ENCODE measurements around the gene TMEM79. TPM values are rescaled to one million over a fixed set of nuclear protein-coding genes. Genes with fewer than 3 reads are reported as not detected.

Gene TMEM79
- total RNA-seq, 1 experiment from 2014 or later: 2.6 TPM

- no peaks in the 10 kb centered on the region for H3K27me3 ChIP-seq
- H3K4me1 ChIP-seq: no peaks in the 10 kb centered on the region
- peak; percentile 41 to 45 for DNase-seq
- no peak overlapping the region for H3K27ac ChIP-seq
- H3K36me3 ChIP-seq: peaks cover 44% of the 10 kb centered on the region
- H3K9me3 ChIP-seq (replicated peaks): no peaks in the 10 kb centered on the region
- no peak overlapping the region for H3K4me3 ChIP-seq
Observed at GRCh38 chr1:156251527-156251926, 32.6 kb upstream of the TMEM79 start.

GRCh38 chr1:156253634-156254033 is 30.5 kb upstream of the TMEM79 start:
- H3K4me1 ChIP-seq: no peaks in the 10 kb centered on the region
- H3K9me3 ChIP-seq (replicated peaks): no peaks in the 10 kb centered on the region
- no peaks in the 10 kb centered on the region for H3K27me3 ChIP-seq
- no peak overlapping the region for H3K27ac ChIP-seq
- H3K4me3 ChIP-seq: no peak overlapping the region
- H3K36me3 ChIP-seq: peaks cover 55% of the 10 kb centered on the region
- no peak for DNase-seq

GRCh38 chr1:156257711-156258110 is 26.4 kb upstream of the TMEM79 start:
- Histone ChIP-seq H3K9me3 (replicated peaks) (no peaks in the 10 kb centered on the region), H3K4me3 (no peak overlapping the region), H3K27ac (no peak overlapping the region), H3K27me3 (no peaks in the 10 kb centered on the region), H3K36me3 (peaks cover 66% of the 10 kb centered on the region), H3K4me1 (peaks cover 13% of the 10 kb centered on the region)
- DNase-seq: no peak

- Histone ChIP-seq H3K4me3 (no peak overlapping the region), H3K36me3 (peaks cover 70% of the 10 kb centered on the region), H3K4me1 (peaks cover 13% of the 10 kb centered on the region), H3K27ac (no peak overlapping the region), H3K9me3 (replicated peaks) (no peaks in the 10 kb centered on the region), H3K27me3 (no peaks in the 10 kb centered on the region)
- DNase-seq: no peak
Observed at GRCh38 chr1:156258859-156259258, 25.3 kb upstream of the TMEM79 start.

GRCh38 chr1:156259805-156260204 is 24.3 kb upstream of the TMEM79 start:
- Histone ChIP-seq H3K4me1 (peaks cover 13% of the 10 kb centered on the region), H3K4me3 (no peak overlapping the region), H3K27ac (no peak overlapping the region), H3K36me3 (peaks cover 71% of the 10 kb centered on the region), H3K27me3 (no peaks in the 10 kb centered on the region), H3K9me3 (replicated peaks) (no peaks in the 10 kb centered on the region)
- DNase-seq: no peak

GRCh38 chr1:156260896-156261295 is 23.2 kb upstream of the TMEM79 start:
- DNase-seq: peak; percentile 88 to 94
- Histone ChIP-seq H3K4me3 (no peak overlapping the region), H3K9me3 (replicated peaks) (no peaks in the 10 kb centered on the region), H3K36me3 (peaks cover 72% of the 10 kb centered on the region), H3K4me1 (peaks cover 13% of the 10 kb centered on the region), H3K27me3 (no peaks in the 10 kb centered on the region), H3K27ac (peak overlapping the region; percentile 43; the same call in 1 of the 2 replicates)

GRCh38 chr1:156262461-156263287 is 21.5 kb upstream of the TMEM79 start:
- H3K4me1 ChIP-seq: peaks cover 13% of the 10 kb centered on the region
- no peak overlapping the region for H3K27ac ChIP-seq
- DNase-seq: no peak
- peaks cover 84% of the 10 kb centered on the region for H3K36me3 ChIP-seq
- no peak overlapping the region for H3K4me3 ChIP-seq
- H3K9me3 ChIP-seq (replicated peaks): no peaks in the 10 kb centered on the region
- no peaks in the 10 kb centered on the region for H3K27me3 ChIP-seq

GRCh38 chr1:156263288-156263655 is 20.9 kb upstream of the TMEM79 start:
- H3K36me3 ChIP-seq: peaks cover 84% of the 10 kb centered on the region
- peaks cover 13% of the 10 kb centered on the region for H3K4me1 ChIP-seq
- H3K27me3 ChIP-seq: no peaks in the 10 kb centered on the region
- no peaks in the 10 kb centered on the region for H3K9me3 ChIP-seq (replicated peaks)
- no peak for DNase-seq
- H3K4me3 ChIP-seq: no peak overlapping the region
- H3K27ac ChIP-seq: no peak overlapping the region

GRCh38 chr1:156266051-156266450 is 18.1 kb upstream of the TMEM79 start:
- no peak overlapping the region for H3K4me3 ChIP-seq
- no peak for DNase-seq
- no peaks in the 10 kb centered on the region for H3K27me3 ChIP-seq
- peaks cover 76% of the 10 kb centered on the region for H3K36me3 ChIP-seq
- H3K4me1 ChIP-seq: peaks cover 5% of the 10 kb centered on the region; the same call in 1 of the 2 replicates
- H3K9me3 ChIP-seq (replicated peaks): no peaks in the 10 kb centered on the region
- no peak overlapping the region for H3K27ac ChIP-seq

GRCh38 chr1:156268336-156268735 is 15.8 kb upstream of the TMEM79 start:
- DNase-seq: no peak
- Histone ChIP-seq H3K9me3 (replicated peaks) (no peaks in the 10 kb centered on the region), H3K4me1 (no peaks in the 10 kb centered on the region), H3K36me3 (peaks cover 81% of the 10 kb centered on the region), H3K27ac (no peak overlapping the region), H3K27me3 (no peaks in the 10 kb centered on the region), H3K4me3 (no peak overlapping the region)

- Histone ChIP-seq H3K27ac (no peak overlapping the region), H3K4me3 (no peak overlapping the region), H3K4me1 (no peaks in the 10 kb centered on the region), H3K27me3 (no peaks in the 10 kb centered on the region), H3K9me3 (replicated peaks) (no peaks in the 10 kb centered on the region), H3K36me3 (peaks cover 79% of the 10 kb centered on the region)
- DNase-seq: no peak
Observed at GRCh38 chr1:156270314-156270713, 13.8 kb upstream of the TMEM79 start.

- H3K36me3 ChIP-seq: peaks cover 60% of the 10 kb centered on the region
- DNase-seq: no peak
- H3K27me3 ChIP-seq: no peaks in the 10 kb centered on the region
- no peaks in the 10 kb centered on the region for H3K9me3 ChIP-seq (replicated peaks)
- H3K27ac ChIP-seq: no peak overlapping the region
- H3K4me1 ChIP-seq: peaks cover 7% of the 10 kb centered on the region
- no peak overlapping the region for H3K4me3 ChIP-seq
Observed at GRCh38 chr1:156276532-156276931, 7.6 kb upstream of the TMEM79 start.

- DNase-seq: no peak
Observed at GRCh38 chr1:156276966-156277381, 7.2 kb upstream of the TMEM79 start.

GRCh38 chr1:156279837-156280236 is 4.3 kb upstream of the TMEM79 start:
- no peaks in the 10 kb centered on the region for H3K9me3 ChIP-seq (replicated peaks)
- no peaks in the 10 kb centered on the region for H3K27me3 ChIP-seq
- H3K4me1 ChIP-seq: peaks cover 9% of the 10 kb centered on the region
- no peak for DNase-seq
- no peak overlapping the region for H3K4me3 ChIP-seq
- H3K36me3 ChIP-seq: peaks cover 33% of the 10 kb centered on the region
- H3K27ac ChIP-seq: no peak overlapping the region

More at GRCh38 chr1:156276966-156277381, 7.2 kb upstream of the TMEM79 start:
- Histone ChIP-seq H3K4me1 (peaks cover 9% of the 10 kb centered on the region), H3K4me3 (no peak overlapping the region), H3K27ac (no peak overlapping the region), H3K9me3 (replicated peaks) (no peaks in the 10 kb centered on the region), H3K27me3 (no peaks in the 10 kb centered on the region), H3K36me3 (peaks cover 56% of the 10 kb centered on the region)

- H3K27me3 ChIP-seq: no peaks in the 10 kb centered on the region
- peaks cover 22% of the 10 kb centered on the region for H3K36me3 ChIP-seq
- H3K27ac ChIP-seq: no peak overlapping the region; the same call in 1 of the 2 replicates
- peak; percentile 22 to 33 for DNase-seq
- peaks cover 9% of the 10 kb centered on the region for H3K4me1 ChIP-seq
- peak overlapping the region; percentile 91 for H3K4me3 ChIP-seq
- no peaks in the 10 kb centered on the region for H3K9me3 ChIP-seq (replicated peaks)
Observed at GRCh38 chr1:156281281-156281680, 2.8 kb upstream of the TMEM79 start.

All from SJCRH30 (cell line).